Panc1 (cell line): ENCODE measurements around the gene SMCO1. TPM values are rescaled to one million over a fixed set of nuclear protein-coding genes. Genes with fewer than 3 reads are reported as not detected.
"Not testable (repeated sequence)": the region's sequence is repeated elsewhere in the genome, so short reads cannot be mapped to it uniquely, and the experiment has no call there.

Source experiments
- ATAC-seq: fragments of 200-7000 bp; cut with Tn5 transposase; 2 replicates; pipeline ENCODE4 v1.9.1; 2020; ENCODE audit warnings: mild to moderate bottlenecking, moderate library complexity
- BruUV-seq: library from RNA; stranded (reverse); fragments of 400-500 nt; replicated peaks from 2 replicates; lab custom pipeline; 2021; lab: Mats Ljungman, UMichigan
- CTCF ChIA-PET: fragments of 300-600 bp; sonication (Branson Sonifier 250); formaldehyde crosslinking; loops from one replicate; lab custom pipeline; 2022; ENCODE audit warnings: antibody characterized with exemption; lab: Charles Lee
- POLR2A ChIA-PET: fragments of 300-600 bp; sonication (Branson Sonifier 250); formaldehyde crosslinking; loops from one replicate; lab custom pipeline; 2022; ENCODE audit warnings: antibody characterized with exemption; lab: Charles Lee
- DNase-seq: peaks from one replicate; pipeline ENCODE4 v3.0.0-alpha.2; 2010; ENCODE audit warnings: low read depth, low spot score
- H3K27ac ChIP-seq: 2 replicates; pipeline ENCODE4 v1.5.1; 2011; ENCODE audit warnings: mild to moderate bottlenecking, low read length, inconsistent platforms
- H3K27me3 ChIP-seq: fragments of 200-500 bp; sonication (Bioruptor generic); 2 replicates; pipeline ENCODE4 v1.6.0; 2014; ENCODE audit warnings: low read length, inconsistent platforms; ENCODE audit not compliant: control insufficient read depth, insufficient read depth
- H3K36me3 ChIP-seq: fragments of 200-500 bp; sonication (Bioruptor generic); 2 replicates; pipeline ENCODE4 v1.5.1; 2014; ENCODE audit warnings: inconsistent platforms, mild to moderate bottlenecking, low read length, moderate library complexity; ENCODE audit not compliant: control insufficient read depth, insufficient read depth
- H3K4me1 ChIP-seq: 2 replicates; pipeline ENCODE4 v1.5.1; 2011; ENCODE audit warnings: inconsistent platforms, mild to moderate bottlenecking, low read length, moderate library complexity; ENCODE audit not compliant: control insufficient read depth, insufficient read depth
- H3K4me3 ChIP-seq, 2 experiments: 2 replicates each; pipeline ENCODE4 v1.5.1; 2011 to 2012; ENCODE audit warnings: low read depth in 2 of 2, low read length in 2 of 2, mild to moderate bottlenecking in 2 of 2, inconsistent platforms in 1 of 2, moderate library complexity in 1 of 2
- H3K9me3 ChIP-seq: fragments of 200-500 bp; sonication (Bioruptor generic); 2 replicates; pipeline ENCODE4 v1.5.1; 2014; ENCODE audit warnings: low read depth, mild to moderate bottlenecking, inconsistent platforms, low read length, moderate library complexity; ENCODE audit not compliant: control insufficient read depth, insufficient read depth
- POLR2AphosphoS5 ChIP-seq: IDR thresholded peaks from 2 replicates; pipeline ENCODE4 v1.6.1; 2012; ENCODE audit warnings: mild to moderate bottlenecking, low read depth, low read length, moderate library complexity
- SIN3A ChIP-seq: IDR thresholded peaks from 2 replicates; pipeline ENCODE4 v1.6.1; 2012; ENCODE audit warnings: low read depth, mild to moderate bottlenecking, low read length, moderate library complexity, borderline replicate concordance; ENCODE audit not compliant: insufficient read depth
- TCF7L2 ChIP-seq: IDR thresholded peaks from 2 replicates; pipeline ENCODE4 v1.6.1; 2011; ENCODE audit warnings: mild to moderate bottlenecking, low read depth, low read length, inconsistent platforms
- in situ Hi-C: cut with HindIII; loops from 2 replicates; pipeline ENCODE4 v1.10.0; 2016; ENCODE audit warnings: low sequenced_read_pairs, low pct_unique_long_range_greater_than_20kb
- intact Hi-C: fragments of 100-400 bp; cut with micrococcal nuclease; formaldehyde crosslinking; loops from one replicate; pipeline ENCODE4 v1.10.0; 2022; ENCODE audit not compliant: unreplicated experiment
- total RNA-seq: library from RNA; stranded (reverse); gene quantifications from one replicate; pipeline ENCODE4 v1.2.1, GENCODE V29; 2021; ENCODE audit not compliant: unreplicated experiment
- TF ChIP-seq, protein P1 (sequence below), 2 experiments: IDR thresholded peaks; 2 replicates each; pipeline ENCODE4 v1.6.1; 2011 to 2012; ENCODE audit warnings: low read depth in 2 of 2, control low read depth in 1 of 2, low read length in 1 of 2, mild to moderate bottlenecking in 1 of 2, moderate library complexity in 1 of 2; ENCODE audit not compliant: insufficient read depth in 1 of 2
- TF ChIP-seq, protein P2 (sequence below): fragments of 450-650 bp; IDR thresholded peaks from 2 replicates; pipeline ENCODE4 v1.5.1; 2017; ENCODE audit warnings: mild to moderate bottlenecking

The SMCO1 gene
- total RNA-seq, 1 experiment from 2014 or later, result not detected

DNA sequence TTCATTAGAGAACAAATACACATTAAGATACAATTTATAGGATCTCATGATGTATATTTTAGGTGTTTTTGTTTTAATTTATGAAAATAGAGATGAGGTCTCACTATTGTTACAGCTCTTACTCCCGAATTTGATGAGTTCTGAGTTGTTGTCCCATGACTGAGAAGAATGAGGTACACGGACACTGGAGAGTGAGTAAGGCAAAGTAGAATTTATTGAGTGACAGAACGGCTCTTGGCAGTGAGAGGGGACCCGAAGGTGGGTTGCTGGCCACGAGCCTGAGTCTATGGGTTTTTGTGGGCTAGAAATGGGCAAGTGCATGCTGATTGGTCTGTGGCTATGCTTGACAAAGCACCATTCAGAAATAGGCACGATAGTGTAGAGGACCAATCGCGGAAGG lies 8.5 kb downstream of the SMCO1 start:
- POLR2A ChIA-PET, result no interaction called here
- no peak overlapping the region for H3K4me3 ChIP-seq
- H3K27me3 ChIP-seq, result no peaks in the 10 kb centered on the region
- no peak overlapping the region for H3K27ac ChIP-seq
- in situ Hi-C loops (no loop called here), intact Hi-C loops (no loop called here)
- BruUV-seq, result no TSS peak
- CTCF ChIA-PET, result no interaction called here
- H3K4me1 ChIP-seq, result peaks cover 4% of the 10 kb centered on the region; the same call in 1 of the 2 replicates
- TF ChIP-seq, protein P1, sequence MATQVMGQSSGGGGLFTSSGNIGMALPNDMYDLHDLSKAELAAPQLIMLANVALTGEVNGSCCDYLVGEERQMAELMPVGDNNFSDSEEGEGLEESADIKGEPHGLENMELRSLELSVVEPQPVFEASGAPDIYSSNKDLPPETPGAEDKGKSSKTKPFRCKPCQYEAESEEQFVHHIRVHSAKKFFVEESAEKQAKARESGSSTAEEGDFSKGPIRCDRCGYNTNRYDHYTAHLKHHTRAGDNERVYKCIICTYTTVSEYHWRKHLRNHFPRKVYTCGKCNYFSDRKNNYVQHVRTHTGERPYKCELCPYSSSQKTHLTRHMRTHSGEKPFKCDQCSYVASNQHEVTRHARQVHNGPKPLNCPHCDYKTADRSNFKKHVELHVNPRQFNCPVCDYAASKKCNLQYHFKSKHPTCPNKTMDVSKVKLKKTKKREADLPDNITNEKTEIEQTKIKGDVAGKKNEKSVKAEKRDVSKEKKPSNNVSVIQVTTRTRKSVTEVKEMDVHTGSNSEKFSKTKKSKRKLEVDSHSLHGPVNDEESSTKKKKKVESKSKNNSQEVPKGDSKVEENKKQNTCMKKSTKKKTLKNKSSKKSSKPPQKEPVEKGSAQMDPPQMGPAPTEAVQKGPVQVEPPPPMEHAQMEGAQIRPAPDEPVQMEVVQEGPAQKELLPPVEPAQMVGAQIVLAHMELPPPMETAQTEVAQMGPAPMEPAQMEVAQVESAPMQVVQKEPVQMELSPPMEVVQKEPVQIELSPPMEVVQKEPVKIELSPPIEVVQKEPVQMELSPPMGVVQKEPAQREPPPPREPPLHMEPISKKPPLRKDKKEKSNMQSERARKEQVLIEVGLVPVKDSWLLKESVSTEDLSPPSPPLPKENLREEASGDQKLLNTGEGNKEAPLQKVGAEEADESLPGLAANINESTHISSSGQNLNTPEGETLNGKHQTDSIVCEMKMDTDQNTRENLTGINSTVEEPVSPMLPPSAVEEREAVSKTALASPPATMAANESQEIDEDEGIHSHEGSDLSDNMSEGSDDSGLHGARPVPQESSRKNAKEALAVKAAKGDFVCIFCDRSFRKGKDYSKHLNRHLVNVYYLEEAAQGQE (IDR thresholded peaks at IDR 0.05; ENCODE audit: insufficient read depth in 1 of 2, low read depth in 2 of 2, low read length in 1 of 2), result no peak
- TF ChIP-seq POLR2AphosphoS5, result no peak
- TF ChIP-seq, protein P2, sequence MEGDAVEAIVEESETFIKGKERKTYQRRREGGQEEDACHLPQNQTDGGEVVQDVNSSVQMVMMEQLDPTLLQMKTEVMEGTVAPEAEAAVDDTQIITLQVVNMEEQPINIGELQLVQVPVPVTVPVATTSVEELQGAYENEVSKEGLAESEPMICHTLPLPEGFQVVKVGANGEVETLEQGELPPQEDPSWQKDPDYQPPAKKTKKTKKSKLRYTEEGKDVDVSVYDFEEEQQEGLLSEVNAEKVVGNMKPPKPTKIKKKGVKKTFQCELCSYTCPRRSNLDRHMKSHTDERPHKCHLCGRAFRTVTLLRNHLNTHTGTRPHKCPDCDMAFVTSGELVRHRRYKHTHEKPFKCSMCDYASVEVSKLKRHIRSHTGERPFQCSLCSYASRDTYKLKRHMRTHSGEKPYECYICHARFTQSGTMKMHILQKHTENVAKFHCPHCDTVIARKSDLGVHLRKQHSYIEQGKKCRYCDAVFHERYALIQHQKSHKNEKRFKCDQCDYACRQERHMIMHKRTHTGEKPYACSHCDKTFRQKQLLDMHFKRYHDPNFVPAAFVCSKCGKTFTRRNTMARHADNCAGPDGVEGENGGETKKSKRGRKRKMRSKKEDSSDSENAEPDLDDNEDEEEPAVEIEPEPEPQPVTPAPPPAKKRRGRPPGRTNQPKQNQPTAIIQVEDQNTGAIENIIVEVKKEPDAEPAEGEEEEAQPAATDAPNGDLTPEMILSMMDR, result no peak
- TF ChIP-seq SIN3A, result no peak
- TF ChIP-seq TCF7L2, result no peak
- peaks cover 7% of the 10 kb centered on the region; the same call in 1 of the 2 replicates for H3K9me3 ChIP-seq
- no peak for ATAC-seq
- no peak for DNase-seq
- peaks cover 3% of the 10 kb centered on the region; the same call in 1 of the 2 replicates for H3K36me3 ChIP-seq

DNA sequence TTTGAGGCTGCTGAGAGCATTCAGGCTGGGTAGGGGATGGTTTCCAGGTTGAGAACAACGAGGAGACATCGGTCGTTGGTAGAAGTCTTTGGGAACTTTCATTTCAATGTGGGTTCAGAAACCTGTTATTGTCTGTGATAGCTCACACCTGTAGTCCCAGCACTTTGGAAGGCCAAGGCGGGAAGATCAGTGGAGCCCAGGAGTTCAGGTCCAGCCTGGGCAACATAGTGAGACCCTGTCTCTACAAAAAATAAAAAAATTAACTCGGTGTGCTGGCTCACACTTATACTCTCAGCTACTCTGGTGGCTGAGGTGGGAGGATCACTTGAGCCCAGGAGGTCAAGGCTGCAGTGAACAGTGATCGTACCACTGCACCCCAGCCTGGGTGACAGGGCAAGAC lies 10.6 kb downstream of the SMCO1 start:
- peak overlapping the region in 1 of 2 experiments; percentile 100; a peak in 1 of 4 replicates for H3K4me3 ChIP-seq
- ATAC-seq, result no peak
- H3K4me1 ChIP-seq, result peaks cover 10% of the 10 kb centered on the region
- intact Hi-C loops (no loop called here), in situ Hi-C loops (no loop called here)
- TF ChIP-seq, protein P1 (IDR thresholded peaks at IDR 0.05; ENCODE audit: insufficient read depth in 1 of 2, low read depth in 2 of 2, low read length in 1 of 2), result no peak
- TF ChIP-seq SIN3A (no peak), TCF7L2 (no peak), POLR2AphosphoS5 (no peak)
- TF ChIP-seq, protein P2, result no peak
- H3K27me3 ChIP-seq, result no peaks in the 10 kb centered on the region
- no TSS peak for BruUV-seq
- peaks cover 7% of the 10 kb centered on the region; the same call in 1 of the 2 replicates for H3K9me3 ChIP-seq
- H3K36me3 ChIP-seq, result peaks cover 3% of the 10 kb centered on the region; the same call in 1 of the 2 replicates
- DNase-seq, result no peak
- H3K27ac ChIP-seq, result peak overlapping the region; percentile 82
- ChIA-PET POLR2A (interaction anchor here (0.6 kb wide), 1 partner anchor 22 kb away, joined by 3 read pairs; no protein-coding TSS in a partner anchor), CTCF (no interaction called here)

DNA sequence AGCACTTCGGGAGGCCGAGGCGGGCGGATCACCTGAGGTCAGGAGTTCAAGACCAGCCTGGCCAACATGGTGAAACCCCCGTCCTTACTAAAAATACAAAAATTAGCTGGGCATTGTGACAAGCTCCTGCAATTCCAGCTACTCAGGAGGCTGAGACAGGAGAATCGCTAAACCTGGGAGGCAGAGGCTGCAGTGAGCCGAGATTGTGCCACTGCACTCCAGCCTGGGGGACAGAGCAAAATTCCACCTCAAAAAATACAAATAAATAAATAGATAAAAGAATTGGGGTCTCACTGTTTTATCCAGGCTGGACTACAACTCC lies 11.1 kb downstream of the SMCO1 start:
- in situ Hi-C loops, H3K27me3 ChIP-seq, H3K9me3 ChIP-seq, BruUV-seq, H3K36me3 ChIP-seq, CTCF ChIA-PET, DNase-seq, intact Hi-C loops, ATAC-seq: not testable (repeated sequence)
- Histone ChIP-seq H3K4me1 (peaks cover 15% of the 10 kb centered on the region), H3K27ac (peak overlapping the region; percentile 82), H3K4me3 (peak overlapping the region; percentile 64 to 100)
- POLR2A ChIA-PET, result interaction anchor here (0.6 kb wide), 1 partner anchor 274 kb away, joined by 7 read pairs; no protein-coding TSS in a partner anchor
